Left lobe of liver (tissue), 2 donors: ENCODE measurements around the gene PAIP2. TPM values are rescaled to one million over a fixed set of nuclear protein-coding genes. Genes with fewer than 3 reads are reported as not detected.
"Not testable (repeated sequence)": the region's sequence is repeated elsewhere in the genome, so short reads cannot be mapped to it uniquely, and the experiment has no call there.

Source experiments
- ATAC-seq: fragments of 200-7000 bp; cut with Tn5 transposase; one replicate; pipeline ENCODE4 v1.9.1; 2020; ENCODE audit warnings: mild to moderate bottlenecking, moderate library complexity
- DNase-seq: peaks from one replicate; pipeline ENCODE4 v3.0.0-alpha.2; 2020; ENCODE audit warnings: low spot score
- total RNA-seq: library from RNA; stranded (reverse); gene quantifications from one replicate; pipeline ENCODE4 v1.2.1, GENCODE V29; 2021
- donor health status: DM: no; HTN: no; CAD: no; lungs with moderate emphysema.
- donor health status: DM: no; HTN: yes; CAD: no.

PAIP2 gene
- total RNA-seq, 1 donor from 2014 or later: 31.6 TPM

DNA sequence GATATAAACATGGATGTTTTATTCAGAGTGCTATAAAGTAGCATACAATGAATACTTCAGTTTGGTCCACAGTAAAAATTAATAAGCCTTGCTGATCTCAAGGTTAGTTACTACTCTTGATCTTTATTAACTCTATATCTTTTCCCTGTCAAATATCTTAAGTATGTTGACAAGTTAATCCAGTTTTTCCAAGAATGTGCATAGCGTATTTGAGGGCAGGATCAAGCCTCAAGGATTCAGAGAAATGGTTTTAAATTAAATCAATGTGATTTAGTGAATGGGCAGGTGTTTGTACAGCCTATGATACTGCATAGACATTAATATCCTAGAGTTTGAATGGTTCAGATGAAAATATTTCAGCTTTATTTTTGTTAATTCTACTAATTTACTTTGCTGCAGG lies 27.4 kb upstream of the PAIP2 start:
- DNase-seq (no peak), ATAC-seq (no peak)

DNA sequence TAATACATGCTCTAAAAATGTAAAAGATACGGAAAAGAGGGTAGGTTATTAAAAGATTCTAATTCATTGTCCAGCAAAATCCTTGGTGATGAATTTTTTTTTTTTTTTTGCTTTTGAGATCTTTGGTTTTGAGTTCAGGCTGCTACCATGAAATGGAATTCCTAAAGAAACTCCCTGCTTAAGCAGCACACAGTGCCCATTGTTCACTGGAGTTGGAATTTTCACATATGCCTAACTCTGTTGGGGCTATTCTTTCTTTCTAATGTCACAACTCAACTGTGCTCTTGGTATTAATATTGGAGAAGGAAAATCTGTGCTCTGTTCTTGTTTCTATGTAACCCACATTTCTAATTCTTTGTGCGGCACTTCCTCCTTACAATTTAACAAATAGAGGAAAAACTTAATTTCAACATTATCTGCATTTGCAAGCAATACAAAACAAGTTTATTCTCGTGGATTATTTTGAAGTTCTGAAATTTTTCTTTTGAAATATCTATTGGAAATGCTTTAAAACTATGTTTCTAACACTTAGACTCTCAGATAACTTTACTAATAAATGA lies 26.5 kb upstream of the PAIP2 start:
- ATAC-seq: no peak
- DNase-seq: no peak

DNA sequence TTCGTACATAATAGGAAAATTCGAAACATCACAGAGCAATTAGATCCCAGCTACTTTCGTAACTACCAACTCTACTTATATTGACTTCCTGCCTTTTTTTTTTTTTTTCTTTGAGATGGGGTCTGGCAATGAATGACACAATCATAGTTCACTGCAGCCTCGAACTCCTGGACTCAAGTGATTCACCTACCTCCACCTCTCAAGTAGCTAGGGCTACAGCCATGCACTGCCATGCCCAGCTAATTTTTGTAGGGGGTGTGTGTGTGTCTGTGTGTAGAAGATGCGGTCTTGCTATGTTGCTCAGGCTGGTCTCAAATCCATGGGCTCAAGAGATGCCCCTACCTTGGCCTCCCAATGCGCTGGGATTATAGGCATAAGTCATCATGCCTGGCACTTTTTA lies 5.8 kb upstream of the PAIP2 start:
- DNase-seq (no peak), ATAC-seq (peak; percentile 20)

DNA sequence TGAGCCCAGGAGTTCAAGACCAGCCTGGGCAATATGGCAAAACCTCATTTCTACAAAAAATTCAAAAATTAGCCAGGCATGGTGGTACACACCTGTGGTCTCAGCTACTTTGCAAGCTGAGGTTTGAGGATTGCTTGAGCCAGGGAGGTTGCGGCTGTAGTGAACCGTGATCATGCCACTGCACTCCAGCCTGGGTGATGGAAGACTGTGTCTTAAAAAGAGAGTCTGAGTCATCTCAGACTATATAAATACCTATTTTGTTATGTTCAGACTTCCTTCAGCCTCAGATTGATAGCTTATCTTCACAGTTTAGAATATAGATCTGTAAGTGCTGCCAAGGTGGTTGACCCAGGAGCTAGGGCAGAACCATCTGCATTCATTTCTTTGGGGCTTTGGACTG lies 1.6 kb upstream of the PAIP2 start:
- no peak for DNase-seq

DNA sequence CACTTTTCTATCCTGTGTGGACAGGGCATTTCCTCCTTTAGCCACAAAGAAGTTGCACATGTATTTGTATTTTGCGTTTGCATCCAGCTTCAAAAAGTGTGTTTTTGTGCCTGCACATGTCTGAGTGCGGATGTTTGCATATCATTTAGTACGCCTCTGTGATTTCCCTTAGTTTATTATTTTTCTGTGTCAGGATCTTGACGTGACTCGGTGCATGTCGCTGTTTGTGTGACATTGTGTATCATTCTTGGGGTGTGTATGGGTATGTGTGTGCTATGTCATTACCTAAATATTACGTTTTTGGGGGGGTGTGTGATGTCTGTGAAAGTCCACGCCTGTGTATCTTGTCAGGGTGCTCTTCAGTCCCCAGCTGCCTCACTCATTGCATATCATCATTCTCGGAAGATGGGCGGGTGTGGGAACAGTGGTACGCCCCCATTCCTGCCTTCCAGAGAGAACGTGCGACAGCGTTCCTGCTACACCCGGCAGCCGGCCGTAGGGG lies 416 bp upstream of the PAIP2 start:
- no peak for ATAC-seq
- no peak for DNase-seq

More for the DNA sequence above, 1.6 kb upstream of the PAIP2 start:
- ATAC-seq: no peak

DNA sequence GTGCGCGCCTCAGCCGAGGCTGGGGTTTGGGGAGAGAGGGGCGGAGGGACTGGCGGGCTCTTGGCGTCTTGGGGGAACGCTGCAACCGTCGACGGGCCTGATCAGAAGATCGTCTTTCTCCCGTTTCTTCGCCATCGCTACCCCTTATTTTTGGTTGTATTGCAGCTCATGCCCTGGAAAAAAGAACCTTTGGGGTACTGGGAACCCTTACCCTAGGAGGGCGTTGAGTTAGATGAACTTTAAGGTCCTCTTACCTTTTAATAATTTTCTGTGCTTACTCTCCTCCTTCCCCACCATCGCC lies 719 bp downstream of the PAIP2 start:
- no peak for DNase-seq

DNA sequence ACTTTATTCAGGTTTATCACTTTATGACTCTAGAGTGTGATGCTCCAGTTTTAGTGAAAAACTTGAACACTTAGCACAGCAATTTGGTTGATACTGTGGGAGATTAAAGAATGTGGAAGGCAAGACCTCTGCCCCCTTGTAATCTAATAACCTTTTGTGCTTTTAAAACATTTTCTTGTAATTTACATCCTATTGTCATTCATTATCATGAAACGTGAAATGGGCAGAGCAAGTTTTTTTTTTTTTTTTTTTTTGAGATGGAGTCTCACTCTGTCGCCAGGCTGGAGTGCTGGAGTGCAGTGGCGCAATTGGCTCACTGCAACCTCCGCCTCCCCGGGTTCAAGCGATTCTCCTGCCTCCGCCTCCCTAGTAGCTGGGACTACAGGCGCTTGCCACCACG lies 1.8 kb downstream of the PAIP2 start:
- no peak for ATAC-seq
- DNase-seq: no peak

More for the DNA sequence above, 719 bp downstream of the PAIP2 start:
- no peak for ATAC-seq

DNA sequence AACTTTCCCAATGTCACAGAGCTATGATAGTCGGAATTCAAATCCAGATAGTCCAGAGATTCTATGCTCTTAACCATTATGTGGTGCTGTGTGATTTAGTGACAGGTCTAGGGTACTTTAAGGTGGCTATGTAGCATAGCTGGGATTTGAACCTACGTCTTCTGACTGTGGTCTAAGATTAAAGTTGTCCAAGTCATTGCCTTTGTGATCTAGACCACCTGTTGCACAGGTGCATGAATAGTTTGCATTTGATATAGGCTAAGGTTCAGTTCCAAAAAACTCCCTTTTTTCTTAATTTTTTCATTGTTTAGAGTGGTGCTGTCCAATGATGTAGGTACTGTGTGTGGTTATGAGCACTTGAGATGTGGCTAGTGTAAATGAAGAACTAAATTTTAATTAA lies 2.5 kb downstream of the PAIP2 start:
- DNase-seq: no peak

DNA sequence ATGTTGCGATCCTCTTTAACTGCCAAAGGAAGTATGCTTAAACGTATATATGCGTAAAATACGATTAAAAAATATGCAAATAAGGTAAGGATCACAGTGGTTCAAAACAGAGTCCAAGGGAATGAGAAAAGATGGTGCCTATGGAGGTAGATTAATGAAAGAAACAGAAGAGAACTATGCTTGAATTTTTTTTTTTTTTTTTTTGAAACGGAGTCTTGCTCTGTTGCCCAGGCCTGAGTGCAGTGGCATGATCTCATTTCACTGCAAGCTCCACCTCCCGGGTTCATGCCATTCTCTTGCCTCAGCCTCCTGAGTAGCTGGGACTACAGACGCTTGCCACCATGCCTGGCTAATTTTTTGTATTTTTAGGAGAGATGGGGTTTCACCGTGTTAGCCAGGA lies 3.8 kb downstream of the PAIP2 start:
- ATAC-seq, DNase-seq: not testable (repeated sequence)

More for the DNA sequence above, 2.5 kb downstream of the PAIP2 start:
- no peak for ATAC-seq

DNA sequence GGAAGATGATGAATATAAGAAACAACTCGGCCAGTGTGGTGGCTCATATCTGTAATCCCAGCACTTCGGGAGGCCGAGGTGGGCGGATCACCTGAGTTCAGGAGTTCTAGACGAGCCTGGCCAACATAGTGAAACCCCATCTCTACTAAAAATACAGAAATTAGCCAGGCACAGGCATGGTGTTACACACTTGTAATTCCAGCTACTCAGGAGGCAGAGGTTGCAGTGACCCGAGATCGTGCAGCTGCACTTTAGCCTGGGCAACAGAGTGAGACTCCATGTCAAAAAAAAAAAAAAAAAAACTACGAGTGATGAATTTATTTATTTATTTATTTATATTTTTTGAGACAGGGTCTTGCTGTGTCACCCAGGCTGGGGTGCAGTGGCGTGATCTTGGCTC lies 6.2 kb downstream of the PAIP2 start:
- DNase-seq, ATAC-seq: not testable (repeated sequence)

DNA sequence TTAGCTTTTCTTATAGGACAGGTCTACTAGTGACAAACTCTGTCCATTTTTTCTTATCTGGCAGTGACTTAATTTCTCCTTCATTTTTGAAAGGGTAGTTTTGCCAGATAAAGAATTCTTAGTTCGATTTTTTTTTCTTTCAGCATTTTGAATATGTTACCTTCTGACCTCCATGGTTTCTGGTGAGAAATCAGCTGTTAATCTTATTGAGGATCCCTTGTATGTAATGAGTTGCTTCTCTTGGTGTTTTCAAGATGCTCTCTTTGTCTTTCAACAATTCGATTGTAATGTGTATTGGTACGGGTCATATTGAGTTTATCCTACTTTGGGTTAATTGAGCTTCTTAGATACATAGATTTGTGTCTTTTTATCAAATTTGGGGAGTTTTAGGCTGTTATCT lies 12.5 kb downstream of the PAIP2 start:
- DNase-seq (no peak), ATAC-seq (no peak)

DNA sequence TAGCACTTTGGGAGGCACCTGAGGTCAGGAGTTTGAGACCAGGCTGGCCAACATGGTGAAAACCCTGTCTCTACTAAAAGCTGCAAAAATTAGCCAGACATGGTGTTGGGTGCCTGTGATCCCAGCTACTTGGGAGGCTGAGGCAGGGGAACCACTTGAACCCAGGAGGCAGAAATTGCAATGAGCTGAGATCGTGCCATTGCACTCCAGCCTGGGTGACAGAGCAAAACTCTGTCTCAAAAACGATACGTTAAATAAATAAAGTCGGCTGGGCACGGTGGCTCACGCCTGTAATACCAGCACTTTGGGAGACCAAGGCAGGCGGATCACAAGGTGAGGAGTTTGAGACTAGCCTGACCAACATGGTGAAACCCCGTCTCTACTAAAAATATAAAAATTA lies 14.2 kb downstream of the PAIP2 start:
- DNase-seq, ATAC-seq: not testable (repeated sequence)

DNA sequence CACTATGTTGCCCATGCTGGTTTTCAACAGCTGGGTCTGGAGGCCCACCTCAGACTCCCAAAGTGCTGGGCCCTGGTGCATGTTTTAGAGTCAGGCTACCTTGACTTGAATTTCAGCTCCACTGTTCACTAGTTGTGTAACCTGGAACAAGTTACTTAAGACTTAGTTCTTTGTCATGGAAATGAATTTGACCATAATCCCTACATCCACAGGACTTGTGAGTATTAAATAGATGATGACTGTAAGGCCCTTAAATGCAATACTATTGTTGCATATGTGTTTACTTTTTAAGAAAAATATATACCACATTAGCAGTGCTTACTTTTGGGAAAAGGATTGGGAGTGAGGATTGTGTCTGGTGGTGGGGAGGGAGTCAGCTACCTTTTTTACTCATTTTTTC lies 16.4 kb downstream of the PAIP2 start:
- DNase-seq (no peak), ATAC-seq (no peak)

DNA sequence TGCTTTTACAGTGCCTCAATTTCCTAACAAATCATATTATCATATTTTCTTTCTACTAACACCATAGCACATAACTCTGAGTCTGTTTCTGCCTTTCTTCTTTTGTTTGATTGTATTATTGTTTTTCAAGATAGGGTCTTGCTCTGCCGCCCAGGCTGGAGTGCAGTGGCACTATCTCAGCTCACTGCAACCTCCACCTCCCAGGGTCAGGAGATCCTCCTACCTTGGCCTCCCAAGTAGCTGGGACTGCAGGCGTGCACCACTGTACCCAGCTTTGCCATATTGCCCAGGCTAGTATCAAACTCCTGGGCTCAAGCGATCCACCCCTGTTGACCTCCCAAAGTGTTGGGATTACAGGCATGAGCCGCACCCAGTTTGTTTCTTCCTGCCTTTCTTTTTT lies 18.7 kb downstream of the PAIP2 start:
- ATAC-seq (no peak), DNase-seq (no peak)

DNA sequence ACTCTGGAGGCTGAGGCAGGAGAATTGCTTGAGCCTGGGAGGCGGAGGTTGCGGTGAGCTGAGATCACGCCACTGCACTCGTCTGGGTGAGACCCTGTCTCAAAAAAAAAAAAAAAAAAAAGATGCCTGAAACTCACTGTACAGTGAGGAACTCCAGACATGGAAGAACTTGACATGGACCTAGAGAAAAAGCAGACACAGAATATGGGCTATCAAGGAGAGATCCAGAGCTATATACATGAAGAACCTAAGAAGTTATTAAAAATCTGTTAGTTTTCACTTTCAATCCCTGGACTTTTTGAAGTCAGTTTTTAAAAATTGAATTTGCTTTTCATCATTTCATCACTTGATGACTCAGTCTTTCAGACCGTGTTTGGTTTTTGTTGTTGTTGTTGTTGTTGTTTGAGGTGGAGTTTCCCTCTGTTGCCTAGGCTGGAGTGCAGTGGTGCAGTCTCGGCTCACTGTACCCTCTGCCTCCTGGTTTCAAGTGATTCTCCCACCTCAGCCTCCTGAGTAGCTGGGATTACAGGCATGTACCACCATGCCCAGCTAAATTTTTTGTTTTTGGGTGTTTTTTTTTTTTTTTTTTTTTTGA lies 20.3 kb downstream of the PAIP2 start:
- DNase-seq (no peak), ATAC-seq (no peak)

DNA sequence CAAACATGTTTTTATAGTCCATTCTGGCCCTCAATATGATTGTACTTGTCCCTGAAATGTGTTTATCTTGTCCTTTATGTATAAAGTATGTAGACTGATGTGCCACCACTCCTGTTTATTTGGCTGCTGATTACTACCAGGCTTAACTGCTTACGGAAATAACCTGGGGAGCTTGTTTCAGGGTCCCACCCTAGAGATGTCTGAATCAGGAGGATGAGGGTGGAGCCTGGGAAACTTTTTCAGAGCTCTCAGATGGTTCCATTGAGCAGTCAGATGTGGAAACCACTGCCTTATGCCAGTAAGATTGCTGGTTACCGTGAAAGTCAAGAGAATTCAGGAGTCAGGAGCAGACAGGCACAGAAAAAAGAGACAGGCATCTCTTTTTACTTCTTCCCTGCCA lies 22.3 kb downstream of the PAIP2 start:
- DNase-seq (no peak), ATAC-seq (no peak)

DNA sequence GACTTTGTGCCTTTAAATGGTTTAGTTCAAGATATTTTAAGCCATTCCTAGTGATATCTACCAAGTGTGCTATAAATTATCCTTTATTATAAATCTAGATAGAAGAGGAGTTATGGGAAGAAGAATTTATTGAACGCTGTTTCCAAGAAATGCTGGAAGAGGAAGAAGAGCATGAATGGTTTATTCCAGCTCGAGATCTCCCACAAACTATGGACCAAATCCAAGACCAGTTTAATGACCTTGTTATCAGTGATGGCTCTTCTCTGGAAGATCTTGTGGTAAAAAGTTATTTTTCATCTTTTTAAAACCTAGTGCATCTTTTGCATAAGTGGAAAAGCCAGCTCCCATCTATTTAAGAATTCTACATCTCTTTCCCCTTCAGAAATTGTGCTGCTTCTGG lies 22.8 kb downstream of the PAIP2 start:
- ATAC-seq (no peak), DNase-seq (no peak)

DNA sequence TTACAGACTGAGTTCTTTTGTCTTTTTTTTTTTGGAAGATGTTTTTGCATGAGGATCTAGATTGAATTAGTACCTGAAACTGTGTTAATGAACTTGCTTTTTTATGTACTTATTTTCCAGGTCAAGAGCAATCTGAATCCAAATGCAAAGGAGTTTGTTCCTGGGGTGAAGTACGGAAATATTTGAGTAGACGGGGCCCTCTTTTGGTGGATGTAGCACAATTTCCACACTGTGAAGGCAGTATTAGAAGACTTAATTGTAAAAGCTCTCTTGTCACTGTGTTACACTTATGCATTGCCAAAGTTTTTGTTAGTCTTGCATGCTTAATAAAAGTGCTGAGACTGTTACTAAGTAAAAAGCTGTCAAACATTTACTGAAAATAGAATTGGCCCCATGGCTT lies 27.0 kb downstream of the PAIP2 start:
- DNase-seq (no peak), ATAC-seq (no peak)

DNA sequence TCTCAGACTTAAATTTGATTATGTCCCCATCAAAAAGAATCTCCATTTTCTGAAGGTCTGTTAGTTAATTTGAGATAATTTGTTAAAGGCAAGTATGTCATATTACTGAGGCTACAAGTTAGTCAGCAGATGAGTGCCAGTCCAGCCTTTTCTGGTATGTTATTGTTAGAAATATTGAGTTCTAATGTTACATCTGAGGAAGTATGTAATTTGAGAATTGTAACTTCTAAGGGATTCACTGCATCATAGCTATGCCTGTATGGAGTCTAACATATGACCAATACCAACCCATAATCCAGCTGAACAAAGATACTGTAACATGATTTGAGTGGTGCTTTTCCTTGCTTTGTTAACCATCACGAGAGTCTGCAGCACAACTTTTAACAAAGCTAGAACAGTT lies 27.5 kb downstream of the PAIP2 start:
- DNase-seq: no peak
- no peak for ATAC-seq

DNA sequence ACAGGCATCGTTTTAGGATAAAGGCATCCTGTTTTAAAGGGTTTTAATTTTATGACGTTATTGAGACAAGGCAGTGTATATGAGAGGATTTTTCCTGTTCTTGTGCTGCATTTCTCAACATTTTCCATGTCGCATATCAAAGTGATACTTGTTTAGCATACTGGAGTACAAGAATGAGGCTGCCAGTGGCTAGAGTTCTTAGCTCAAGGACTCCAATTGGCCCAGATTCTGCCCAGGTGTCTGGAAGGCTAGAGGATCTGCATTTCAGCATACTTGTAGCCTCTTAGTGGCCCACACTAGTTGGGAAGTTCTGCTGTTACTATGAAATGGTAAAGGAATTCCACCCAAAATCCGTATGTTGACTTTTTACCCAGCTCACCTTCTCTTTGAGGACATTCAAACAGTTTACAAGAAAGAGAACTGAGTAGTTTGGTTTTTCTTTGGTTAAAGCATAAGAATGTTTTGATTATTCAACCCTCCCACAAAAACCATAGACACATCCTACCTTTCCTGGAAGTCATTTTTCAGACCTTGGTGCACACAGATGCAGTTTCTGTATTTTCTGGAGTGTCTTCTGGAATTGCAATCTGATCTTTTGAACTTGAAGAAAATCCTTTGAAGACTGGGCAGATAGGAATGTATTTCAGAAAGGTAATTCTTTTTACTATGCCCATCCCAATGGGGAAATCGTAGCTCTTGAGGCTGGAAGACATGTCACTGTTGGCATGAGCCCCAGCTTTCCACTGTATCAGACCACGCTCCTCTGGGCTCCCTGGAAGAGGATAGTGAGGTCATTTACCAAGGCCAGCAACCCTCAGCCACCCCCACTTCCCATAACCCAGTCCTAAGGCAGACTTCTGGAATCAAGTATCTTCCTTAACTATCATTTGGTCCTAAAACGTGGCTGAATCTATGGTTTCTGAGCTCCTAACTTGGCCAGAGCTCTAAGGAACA lies 30.1 kb downstream of the PAIP2 start:
- DNase-seq (peak; percentile 40), ATAC-seq (no peak)

DNA sequence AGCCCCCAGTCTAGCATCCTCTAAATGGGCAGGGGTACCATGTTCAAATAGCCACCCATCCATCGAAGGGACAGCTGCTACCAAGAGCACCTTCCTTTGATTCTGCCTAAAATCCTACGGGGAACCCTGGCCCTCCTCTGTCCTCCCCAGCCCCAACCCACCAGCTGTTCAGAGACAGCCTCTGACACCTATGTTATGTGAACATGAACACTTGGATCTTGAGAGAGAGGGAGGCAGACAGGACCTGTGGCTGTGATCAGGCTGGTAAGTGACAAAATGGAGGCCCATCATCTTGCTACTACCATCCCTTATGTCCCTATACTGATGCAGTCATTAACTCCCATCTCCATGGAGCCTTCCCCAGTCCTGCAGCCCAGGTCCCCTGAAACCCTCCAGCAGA lies 33.3 kb downstream of the PAIP2 start:
- ATAC-seq: no peak
- DNase-seq: peak; percentile 34

DNA sequence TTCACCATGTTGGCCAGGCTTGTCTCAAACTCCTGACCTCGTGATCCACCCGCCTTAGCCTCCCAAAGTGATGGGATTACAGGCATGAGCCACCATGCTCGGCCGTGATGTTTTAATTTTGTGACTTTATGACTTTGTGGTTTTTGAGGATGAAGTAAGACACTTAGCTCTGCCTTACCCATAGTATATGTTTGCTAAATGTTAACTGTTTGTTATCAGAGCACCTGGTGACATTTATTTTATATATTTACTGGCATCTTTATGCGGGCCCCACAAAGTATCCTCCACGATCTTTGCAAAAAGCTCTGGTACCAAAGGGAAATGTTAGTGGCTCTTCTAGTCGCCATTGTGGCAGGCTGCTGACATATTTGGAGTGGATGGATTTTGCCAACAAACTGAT lies 34.7 kb downstream of the PAIP2 start:
- ATAC-seq: no peak
- DNase-seq: peak; percentile 28
